Left renal cortex interstitium (tissue), 4 donors: ENCODE data around the gene ARPC5. TPM values are rescaled to one million over a fixed set of nuclear protein-coding genes. Genes with fewer than 3 reads are reported as not detected.
"Not testable (repeated sequence)": the region's sequence is repeated elsewhere in the genome, so short reads cannot be mapped to it uniquely, and the experiment has no call there.

ENCODE experiments used
- DNase-seq, 4 donors: peaks; one replicate each; pipeline ENCODE4 v3.0.0-alpha.2; 2013; ENCODE audit warnings: low read depth in 4 of 4, low spot score in 2 of 4, missing footprints in 1 of 4
- polyA plus RNA-seq, 4 donors: library from polyadenylated mRNA; unstranded; fragments of 120-200 nt; gene quantifications; one replicate each; pipeline ENCODE4 v1.2.1, GENCODE V29; 2013; ENCODE audit not compliant: insufficient read length in 4 of 4

Gene ARPC5
- polyA plus RNA-seq, 4 donors: 133 to 197 (median 163) TPM

DNA sequence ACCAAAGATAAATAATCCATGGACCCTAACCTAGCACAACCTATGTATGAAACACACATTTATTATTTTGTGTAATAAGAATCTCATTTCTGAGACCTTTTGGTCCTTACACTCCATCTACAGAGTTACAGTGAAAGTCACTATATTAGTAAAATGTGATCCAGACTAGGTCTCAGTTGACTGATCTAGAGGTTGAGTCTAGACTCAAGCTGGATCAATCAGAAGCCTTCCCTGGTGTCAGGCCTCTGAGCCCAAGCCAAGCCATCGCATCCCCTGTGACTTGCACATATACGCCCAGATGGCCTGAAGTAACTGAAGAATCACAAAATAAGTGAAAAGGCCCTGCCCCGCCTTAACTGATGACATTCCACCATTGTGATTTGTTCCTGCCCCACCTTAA is 22.6 kb downstream of the ARPC5 start:
- not testable (repeated sequence) for DNase-seq

DNA sequence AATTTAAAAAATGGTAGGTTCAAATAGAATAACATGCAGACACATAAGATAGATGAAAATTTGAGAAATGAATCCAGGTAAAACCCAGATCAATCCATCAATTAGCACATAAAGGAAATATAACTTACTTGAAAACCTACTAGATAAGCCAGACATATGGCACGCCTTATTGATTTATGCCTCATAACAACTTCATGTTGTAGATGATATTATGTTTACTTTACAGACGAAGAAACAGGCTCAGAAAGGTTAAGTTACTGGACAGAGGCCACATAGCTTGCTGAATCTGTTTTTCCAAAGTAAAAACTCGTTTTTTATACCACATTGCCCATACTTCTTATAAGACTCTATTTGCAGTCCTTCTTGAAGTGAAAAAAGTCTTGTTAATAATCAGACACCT is 23.2 kb downstream of the ARPC5 start:
- no peak for DNase-seq

DNA sequence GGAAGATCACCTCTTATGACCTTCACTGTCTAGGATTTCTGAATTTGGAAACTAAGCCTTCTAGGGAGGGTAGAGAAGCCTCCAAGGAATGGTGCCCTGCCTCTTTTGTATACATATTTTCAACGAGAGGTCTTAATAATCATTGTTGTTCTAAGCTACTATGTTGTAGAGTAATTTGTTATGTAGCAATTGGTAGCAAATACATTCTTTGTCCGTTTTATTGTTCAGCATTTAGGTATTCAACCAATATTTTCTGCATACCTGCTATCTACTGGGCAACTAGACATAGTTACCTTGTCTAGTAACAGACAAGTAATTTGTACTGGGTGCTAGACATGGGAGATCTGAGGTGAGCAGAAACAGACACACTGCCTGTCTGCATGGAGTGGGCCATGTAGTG is 24.6 kb downstream of the ARPC5 start:
- DNase-seq: no peak

DNA sequence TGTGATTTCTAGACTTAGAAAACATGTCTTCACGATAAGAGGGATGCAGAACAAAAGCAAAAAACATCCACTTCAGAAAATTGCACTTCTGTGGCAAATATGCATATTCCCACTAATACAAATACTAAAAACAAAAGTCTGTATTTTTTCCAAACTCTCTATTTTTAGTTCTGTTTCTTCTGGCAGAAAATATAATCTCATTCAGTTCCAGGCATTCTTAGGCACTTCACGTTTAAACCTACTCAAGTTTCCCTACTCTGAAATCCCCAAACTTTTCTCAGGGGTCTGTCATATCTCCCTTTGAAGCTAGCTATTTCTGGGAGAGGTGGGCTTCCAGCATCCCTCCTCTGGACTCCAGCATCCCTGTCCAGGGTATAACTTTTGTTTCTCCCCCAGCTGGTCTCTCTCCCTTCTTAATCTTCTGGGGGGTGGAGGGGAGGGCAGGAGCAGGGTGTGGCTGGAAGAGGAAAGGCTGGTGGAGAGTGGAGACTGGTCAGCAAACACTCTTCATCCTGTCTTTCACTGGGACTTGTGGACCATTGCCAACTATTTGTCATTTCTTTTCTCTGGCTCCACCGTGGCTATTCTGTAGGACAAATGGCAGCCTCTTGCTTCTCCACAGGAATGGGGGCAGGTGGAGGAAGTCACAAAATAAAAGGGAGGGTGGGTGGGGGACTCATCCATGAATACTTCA is 25.7 kb downstream of the ARPC5 start:
- no peak for DNase-seq

DNA sequence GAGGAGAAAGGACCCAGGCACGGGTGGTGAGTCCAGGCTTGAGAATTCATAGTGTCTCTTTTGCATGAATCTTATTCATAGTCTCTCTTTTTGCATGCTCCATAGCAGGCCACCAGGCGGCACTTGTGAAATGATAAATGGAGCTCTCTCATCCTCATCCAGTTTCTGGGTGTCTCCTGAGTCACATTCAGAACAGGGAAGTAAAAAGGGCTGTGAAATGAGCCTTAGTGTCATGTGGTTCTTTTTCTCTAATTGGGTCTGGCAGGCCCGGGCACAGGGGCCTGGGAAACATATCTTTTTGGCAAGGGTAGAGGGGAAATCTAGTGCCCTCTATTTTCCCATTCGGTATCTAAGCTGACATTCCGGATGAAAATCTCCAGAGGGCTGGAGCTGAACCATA is 26.3 kb downstream of the ARPC5 start:
- DNase-seq: no peak

DNA sequence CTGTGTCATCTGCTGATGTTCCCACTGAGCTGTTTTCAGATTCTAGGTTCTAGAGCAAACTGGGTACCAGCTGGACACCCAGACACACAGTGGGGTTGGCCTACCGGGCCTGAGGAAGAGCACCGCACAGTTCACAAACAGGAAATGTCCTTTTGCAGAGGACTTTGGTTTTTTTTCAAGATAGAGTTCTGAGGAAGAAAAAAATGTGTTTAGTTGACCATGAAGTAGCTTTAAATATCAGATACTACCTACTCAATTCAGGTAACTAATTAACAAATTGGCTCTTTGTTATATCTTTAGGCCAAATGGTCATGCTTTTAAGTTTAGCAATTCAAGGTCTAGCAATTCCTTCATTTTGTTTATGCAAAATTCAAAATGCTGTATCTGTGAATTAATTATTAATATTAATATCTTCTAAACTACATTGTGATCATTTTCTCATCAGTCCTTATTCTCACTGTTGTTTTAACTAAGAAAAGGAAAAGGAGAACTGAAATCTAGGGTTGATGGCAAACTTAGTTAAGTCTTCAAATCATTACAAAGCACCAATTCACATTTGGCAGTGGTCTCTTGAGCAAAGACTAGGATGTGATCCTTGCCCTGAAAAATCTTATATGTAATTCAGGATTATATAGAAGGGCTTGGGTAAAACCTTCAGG is 28.1 kb downstream of the ARPC5 start:
- no peak for DNase-seq

DNA sequence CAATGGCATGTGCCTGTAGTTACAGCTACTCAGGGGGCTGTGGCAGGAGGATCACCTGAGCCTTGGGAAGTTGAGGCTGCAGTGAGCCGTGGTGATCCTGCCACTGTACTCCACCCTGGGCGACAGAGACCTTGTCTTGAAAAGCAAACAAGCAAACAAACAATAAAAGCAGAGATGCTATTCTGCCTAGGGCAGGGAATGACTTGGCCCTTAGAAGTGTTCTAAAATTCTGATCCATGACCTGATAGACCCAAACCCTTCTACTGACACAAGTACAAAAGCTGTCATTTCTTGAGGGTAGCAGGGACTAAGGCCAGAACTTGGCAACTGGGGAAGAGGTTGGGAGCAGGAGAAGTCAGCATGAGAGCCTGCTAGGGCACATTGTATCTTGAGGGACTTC is 29.7 kb downstream of the ARPC5 start:
- no peak for DNase-seq

DNA sequence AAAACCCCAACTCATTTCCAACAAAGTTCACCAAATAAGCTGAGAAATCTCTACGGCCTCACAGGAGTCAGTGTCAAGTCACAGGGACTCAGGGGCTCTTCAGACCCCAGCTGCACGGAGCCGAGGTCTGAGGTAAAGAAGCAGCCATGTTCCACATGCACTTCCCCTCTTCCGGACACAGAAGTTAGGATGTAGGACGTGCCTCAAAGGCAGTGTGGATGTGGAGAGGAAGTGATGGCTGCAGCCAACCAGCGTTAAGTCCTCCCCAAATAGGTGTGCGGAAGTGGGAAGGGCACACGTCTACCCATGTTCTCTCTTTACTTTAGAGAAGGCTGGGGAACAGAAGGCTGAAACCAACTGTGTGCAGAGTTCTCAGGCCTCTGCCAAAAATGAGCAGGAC is 30.8 kb downstream of the ARPC5 start:
- no peak for DNase-seq

DNA sequence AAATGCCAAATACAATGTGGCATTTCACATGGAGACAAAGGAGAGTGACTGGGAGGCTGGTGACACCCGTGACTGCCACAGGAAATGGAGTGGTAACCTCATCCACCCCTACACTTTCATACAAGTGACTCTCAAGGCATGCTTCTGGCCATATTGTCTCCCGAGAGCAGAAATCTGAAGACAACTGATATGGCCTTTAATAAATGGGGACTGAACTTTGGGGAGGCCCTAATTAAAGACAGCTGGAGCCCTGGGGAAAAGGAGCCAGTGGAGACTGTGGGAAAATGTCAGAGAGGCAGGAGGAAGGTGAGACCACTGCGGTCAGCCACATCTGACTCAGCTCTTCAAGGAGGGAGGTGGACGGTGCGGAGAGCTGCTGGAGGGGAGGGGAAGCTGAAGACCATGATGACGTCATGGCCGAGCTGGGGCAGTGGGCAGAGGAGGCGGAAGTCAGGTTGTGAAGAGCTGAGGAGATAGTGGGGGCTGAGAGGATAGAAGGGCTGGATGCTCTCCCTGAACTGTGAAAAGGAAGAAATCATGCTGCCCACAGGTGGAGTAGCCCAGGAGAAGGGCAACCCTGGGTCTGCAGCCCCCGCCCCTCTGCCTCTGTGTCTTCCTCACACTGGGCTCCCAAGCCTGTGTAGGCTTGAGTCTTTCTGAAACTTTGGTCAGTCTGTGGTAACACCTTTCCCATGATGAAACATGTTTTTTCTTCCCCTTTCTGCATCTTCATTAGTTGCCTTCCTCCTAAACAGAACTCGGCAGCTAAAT is 31.4 kb downstream of the ARPC5 start:
- no peak for DNase-seq

DNA sequence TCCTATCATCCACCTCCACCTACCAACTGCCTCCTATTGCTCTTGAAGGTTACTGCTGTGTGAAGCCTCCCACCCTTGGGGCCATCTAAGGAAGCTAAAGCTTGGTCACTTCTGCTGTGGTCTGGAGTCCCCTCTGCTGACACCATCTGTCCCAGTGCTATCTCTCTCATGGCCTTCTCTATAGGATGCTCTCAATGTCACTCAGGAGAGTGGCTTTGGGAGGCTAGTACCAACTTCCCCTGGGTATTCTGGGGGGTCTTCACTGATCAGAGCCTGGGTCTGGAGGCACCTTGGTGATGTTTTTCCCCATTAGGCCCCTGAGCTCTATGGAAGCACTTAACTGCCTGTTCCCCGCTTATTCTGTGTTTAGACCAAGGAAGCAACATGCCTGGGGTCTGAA is 33.1 kb downstream of the ARPC5 start:
- DNase-seq: no peak

DNA sequence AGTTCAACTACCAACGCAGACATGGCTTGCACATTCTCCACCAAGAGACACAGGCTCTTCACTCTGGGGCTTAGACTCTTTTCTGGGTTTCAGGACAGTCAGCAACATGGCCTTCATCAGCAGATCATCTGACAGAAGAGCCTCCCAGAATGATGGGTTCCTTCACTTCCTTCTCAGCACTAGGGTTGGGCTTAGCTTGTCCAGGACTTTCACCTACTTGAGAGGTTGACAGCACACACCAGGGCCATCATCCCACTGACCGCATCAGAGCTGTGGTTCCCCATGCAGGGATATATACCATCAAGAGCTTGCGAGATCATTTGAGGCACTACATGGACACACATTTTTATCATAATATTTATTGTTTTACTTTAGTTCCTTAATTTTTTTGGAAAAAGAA is 34.9 kb downstream of the ARPC5 start:
- no peak for DNase-seq

DNA sequence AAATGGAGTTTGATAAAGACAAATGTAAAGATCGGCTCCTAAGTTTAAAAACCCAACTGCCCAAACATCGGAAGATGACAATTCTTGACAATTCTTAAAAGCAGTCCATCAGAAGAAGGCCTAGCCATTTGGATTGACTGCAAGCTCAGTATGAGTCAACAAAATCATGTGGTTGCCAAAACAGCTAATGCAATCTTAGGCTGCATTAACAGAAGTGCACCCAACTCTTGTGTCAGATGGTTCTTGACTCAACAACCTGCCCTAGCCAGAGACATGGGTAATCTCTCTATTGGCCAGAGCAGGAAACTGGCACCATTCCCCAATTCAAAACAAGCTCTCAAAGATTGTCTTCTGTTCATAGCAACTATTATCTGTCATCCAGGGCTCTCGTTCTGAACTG is 35.4 kb downstream of the ARPC5 start:
- no peak for DNase-seq

DNA sequence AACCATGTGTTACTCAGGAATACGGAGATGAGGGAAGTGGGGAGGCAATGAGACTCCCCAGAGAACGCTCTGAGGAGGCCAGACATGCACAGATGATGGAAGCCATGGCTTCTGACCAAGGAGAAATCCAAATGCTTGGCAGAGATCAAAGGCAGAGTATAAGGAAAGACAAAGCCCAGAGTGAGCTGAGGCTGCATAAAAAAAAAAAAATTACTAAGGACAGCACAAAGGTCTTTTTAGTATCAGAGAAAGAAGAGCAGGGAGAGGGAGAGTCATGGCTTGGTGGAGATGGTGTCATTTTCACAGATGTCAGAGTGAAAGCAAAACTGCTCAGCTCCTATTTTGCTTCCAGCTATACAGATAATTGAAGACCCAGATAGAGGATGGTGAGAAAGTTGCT is 37.2 kb downstream of the ARPC5 start:
- DNase-seq: no peak

DNA sequence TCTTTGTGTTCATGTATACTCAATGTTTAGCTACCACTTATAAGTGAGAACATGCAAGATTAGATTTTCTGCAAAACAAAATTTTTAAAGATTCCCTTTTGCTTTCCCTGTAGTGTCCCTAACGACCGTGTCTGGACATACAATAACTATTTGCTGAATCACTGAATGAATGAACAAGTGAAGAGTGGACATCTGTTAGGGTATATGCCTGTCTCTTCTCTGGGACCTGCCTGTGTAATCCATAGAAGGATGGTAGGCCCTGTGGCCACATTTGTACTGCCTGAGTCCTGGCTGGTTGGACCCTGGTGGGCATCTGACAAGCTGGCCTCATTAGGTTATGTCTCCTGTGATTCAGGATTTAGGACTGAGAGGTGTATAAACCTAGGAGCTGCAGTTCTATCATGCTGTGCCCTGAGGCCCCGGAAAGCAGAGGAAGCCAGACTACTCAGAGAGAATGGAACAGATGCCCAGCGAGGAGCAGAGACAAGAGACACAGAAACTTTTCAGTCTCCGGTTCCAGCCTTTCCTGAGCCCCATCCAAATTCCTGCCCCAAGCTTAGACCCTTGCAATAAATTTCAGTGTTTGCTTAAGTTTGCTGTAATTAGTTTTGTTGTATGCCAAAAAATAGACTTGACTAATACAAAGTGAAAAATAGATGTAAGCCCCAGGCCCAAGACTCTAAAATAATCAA is 37.8 kb downstream of the ARPC5 start:
- DNase-seq: no peak

DNA sequence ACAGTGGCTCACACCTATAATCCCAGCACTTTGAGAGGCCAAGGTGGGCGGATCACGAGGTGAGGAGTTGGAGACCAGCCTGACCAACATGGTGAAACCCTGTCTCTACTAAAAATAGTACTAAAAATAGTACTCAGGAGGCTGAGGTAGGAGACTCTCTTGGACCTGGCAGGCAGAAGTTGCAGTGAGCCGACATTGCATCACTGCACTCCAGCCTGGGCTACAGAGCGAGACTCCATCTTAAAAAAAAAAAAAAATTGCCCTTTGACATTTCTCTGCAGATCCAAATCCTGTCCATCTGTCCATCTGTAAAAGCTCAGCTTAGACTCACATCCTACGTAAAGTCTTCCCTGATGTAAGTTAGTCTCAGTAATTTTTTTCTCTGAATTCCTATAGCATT is 39.1 kb downstream of the ARPC5 start:
- DNase-seq: no peak

DNA sequence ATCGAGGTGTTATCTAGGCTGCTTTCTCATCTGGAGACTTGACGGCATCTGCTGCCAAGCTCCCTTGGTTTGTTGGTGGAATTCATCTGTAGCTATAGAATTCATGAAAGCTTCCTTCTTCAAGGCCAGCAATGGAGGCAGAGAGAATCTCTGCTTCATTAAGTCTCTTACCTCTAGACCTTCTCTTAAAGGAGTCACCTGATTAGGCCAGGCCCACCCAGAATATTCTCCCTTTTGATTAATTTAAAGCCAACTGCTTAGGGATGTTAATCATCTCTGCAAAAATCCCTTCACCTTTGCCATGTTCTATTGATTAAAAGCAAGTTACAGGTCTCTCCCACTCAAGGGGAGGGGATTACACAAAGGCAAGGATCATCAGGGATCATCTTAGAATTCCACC is 40.0 kb downstream of the ARPC5 start:
- no peak for DNase-seq

DNA sequence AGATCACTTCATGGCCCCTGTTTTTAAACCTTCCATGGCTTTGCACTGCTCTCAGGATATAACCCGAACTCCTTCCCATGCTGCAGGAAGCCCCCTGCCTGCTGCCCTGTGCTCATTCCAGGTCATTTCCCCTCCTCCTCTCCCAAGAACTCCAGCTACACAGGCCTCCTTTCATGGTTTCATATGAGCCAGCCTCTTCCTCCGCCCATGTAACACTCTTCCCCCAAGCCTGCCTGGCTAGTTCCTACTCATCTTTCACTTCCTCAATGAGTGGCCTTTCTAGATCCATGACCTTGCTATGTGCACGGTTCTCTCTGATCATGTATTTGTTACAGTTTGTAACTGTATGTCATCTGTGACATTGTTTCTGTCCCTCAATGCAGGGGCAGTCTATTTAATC is 42.2 kb downstream of the ARPC5 start:
- no peak for DNase-seq

DNA sequence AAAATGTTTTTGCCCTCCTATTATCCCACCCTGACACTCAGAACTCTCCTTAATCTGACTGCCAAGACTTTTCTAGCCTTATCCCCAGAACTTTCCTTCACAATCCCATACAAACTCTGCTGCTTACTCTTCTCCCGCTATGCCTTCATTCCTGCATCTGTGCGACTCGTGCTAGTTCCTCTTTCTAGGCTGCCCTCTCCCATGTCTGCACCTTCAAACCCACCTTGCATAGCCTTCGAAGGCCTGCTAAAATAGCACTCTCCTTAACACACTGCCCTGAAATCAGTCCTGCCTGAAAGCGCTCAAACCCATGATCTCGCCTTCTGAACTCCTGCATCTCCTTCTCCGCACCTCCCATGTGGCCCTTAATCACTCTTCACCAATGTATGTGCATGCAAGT is 42.9 kb downstream of the ARPC5 start:
- no peak for DNase-seq

DNA sequence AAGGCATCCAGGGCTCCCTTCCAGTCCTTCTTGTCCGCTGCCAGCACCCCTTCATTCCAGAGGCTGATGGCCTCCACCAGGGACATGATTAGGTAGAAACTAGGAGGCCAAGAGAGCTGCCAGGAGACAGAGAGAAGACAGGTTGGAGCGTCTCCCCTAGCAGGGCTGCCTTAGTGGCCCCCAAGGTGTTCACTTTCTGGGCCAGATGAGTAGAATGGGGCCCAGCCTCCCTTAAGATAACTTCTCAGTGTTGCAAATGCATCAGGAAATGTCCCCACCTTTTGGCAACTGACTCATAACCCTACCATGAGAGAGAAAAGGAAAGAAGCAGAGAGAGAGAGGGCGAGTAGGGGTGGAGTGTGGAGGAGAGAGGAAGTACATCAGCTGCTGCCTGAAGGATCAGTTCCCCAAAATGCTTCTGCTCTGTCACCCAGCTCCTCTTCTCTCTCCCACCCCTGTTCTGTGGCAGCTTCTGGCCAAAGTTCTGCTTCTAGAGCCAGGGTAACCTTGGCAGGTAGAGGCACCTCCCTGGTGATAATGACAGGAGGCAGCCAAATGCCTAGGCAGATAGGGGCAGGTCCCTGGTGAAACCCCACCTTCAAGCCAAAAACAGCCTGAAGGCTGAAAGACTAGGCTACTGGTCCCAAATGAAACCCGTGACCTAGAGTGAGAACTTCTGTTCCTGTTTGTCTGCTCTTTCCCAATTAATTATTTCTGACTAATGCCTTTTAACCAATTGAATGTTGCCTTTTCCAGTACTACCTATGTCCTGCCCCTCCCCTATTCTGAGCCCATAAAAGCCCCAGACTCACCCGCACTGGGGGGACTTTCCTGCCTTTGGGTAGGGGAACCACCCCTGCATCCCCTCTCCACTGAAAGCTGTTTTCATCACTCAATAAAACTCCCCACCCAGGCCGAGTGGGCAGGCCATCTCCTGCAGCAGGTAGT is 45.1 kb downstream of the ARPC5 start, which contains the start of gene NCF2:
Gene NCF2 (minus strand): TSS at position 216 of the 948 bp plus-strand sequence. CDS start 130 bp downstream, at position 86.
- DNase-seq: no peak

DNA sequence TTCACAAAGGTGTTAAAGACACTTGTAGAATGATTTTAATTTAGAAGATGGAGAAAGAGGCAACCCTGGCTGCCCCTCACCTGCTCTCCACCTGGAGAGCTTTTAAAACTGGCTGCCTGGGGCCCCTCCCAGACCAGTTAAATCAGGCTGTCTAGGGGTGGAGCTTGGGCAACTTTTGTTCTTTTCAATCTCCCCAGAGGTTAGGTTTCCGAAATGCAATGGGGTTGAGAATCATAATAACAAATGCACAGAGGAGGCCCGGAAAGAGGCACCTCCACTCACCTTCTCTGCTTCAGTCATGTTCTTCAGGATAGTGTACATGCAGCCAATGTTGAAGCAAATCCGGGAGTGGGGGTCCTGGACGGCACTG is 45.7 kb downstream of the ARPC5 start:
- no peak for DNase-seq
